Lung (tissue), 12 donors: ENCODE measurements around the gene TIMM10. TPM values are rescaled to one million over a fixed set of nuclear protein-coding genes. Genes with fewer than 3 reads are reported as not detected.

Experiments
- ATAC-seq: fragments of 200-7000 bp; cut with Tn5 transposase; one replicate; pipeline ENCODE4 v1.9.1; 2020; ENCODE audit warnings: moderate number of reproducible peaks; ENCODE audit not compliant: insufficient read depth, low FRiP score
- DNase-seq, 3 donors: peaks; one replicate each; pipeline ENCODE4 v3.0.0-alpha.2; 2013 to 2017
- H3K27ac ChIP-seq, 2 donors: one replicate each; pipeline ENCODE4 v1.5.1; 2013; ENCODE audit warnings: mild to moderate bottlenecking in 2 of 2, moderate library complexity in 2 of 2, control low read depth in 1 of 2, inconsistent platforms in 1 of 2, low read depth in 1 of 2, low read length in 1 of 2
- H3K27me3 ChIP-seq, 3 donors: one replicate each; pipeline ENCODE4 v1.5.1; 2013; ENCODE audit warnings: low read length in 2 of 3; ENCODE audit not compliant: control insufficient read depth in 3 of 3, insufficient read depth in 3 of 3
- H3K36me3 ChIP-seq, 4 donors: one replicate each; pipeline ENCODE4 v1.5.1; 2013; ENCODE audit warnings: low read length in 4 of 4, mild to moderate bottlenecking in 1 of 4, moderate library complexity in 1 of 4; ENCODE audit not compliant: control insufficient read depth in 4 of 4, insufficient read depth in 4 of 4
- H3K4me1 ChIP-seq, 5 donors: one replicate each; pipeline ENCODE4 v1.5.1; 2013; ENCODE audit warnings: low read length in 5 of 5, mild to moderate bottlenecking in 2 of 5, moderate library complexity in 1 of 5; ENCODE audit not compliant: control insufficient read depth in 5 of 5, insufficient read depth in 5 of 5
- H3K4me3 ChIP-seq: one replicate; pipeline ENCODE4 v1.5.1; 2013; ENCODE audit warnings: mild to moderate bottlenecking, control low read depth, moderate library complexity
- H3K9ac ChIP-seq, 2 donors: one replicate each; pipeline ENCODE4 v1.5.1; 2013; ENCODE audit warnings: low read length in 2 of 2, control low read depth in 1 of 2; ENCODE audit not compliant: insufficient read depth in 1 of 2
- H3K9me3 ChIP-seq, 4 donors: one replicate each; pipeline ENCODE4 v1.5.1; 2013; ENCODE audit warnings: low read length in 3 of 4, mild to moderate bottlenecking in 1 of 4, moderate library complexity in 1 of 4; ENCODE audit not compliant: control insufficient read depth in 4 of 4, insufficient read depth in 3 of 4
- CTCF ChIP-seq: IDR thresholded peaks from 2 replicates; pipeline ENCODE4 v1.5.1; 2012; ENCODE audit warnings: mild to moderate bottlenecking; ENCODE audit errors: control extremely low read depth, extremely low read depth
- WGBS, 2 donors: extraction: QIAGEN DNeasy Blood & Tissue Kit; methylation state at CpG; one replicate each; pipeline ENCODE4 v1.1.7; 2013; 5-methylcytosine and 5-hydroxymethylcytosine counted together
- polyA plus RNA-seq, 2 donors: library from polyadenylated mRNA; stranded (reverse); fragments of 200-250 nt; gene quantifications; one replicate each; pipeline ENCODE4 v1.2.1, GENCODE V29; 2013
- total RNA-seq, 2 donors: library from RNA; depleted of rRNA in 1 of 2; stranded (reverse); fragments of >200 nt in 1 of 2; gene quantifications; one replicate each; pipeline ENCODE4 v1.2.1, GENCODE V29; 2014 to 2021
- donor health status: control.
- donor health status: control.
- donor health status: Bipolar disorder and iron deficiency.
- donor health status: healthy.
- donor health status: DM: yes; HTN: yes; CAD: no.

TIMM10 gene
- total and polyA plus RNA-seq, 4 donors: 10.4 to 64.7 (median 45.8) TPM

DNA sequence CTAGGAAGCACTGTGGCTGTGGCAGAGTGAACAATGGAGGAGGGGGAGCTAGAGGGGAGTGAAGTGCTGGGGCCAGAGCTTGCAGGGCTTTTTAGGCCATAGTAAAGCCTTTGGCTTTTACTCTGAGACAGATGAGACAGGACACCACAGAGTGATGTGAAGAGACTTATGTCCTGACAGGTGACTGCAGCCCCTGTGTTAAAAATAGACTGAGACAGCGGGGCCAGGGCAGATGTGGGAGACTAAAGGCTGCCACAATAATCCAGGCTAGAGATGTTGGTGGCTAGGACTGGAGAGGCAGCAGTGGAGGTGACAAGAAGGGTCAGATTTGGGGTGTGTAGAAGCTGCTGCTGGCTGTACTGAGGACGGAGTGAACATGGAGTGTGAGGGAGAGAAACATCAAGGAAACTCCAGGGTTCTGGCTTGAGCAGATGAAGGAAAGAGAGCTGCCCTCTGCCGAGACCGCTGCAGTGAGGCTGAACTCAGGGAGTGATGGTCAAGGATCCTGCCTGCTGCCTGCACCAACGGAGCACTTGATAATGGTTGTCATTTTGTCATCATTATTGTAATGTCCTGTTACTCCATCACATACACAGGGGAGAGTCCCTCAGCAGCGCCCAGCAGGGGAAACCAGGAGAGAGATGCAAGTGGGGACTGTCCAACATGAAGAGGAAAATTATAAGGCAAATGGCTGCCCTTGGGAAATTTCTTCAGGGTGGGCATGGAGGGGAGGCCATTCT lies 42.5 kb downstream of the TIMM10 start:
- TF ChIP-seq CTCF: no peak
- Histone ChIP-seq H3K4me3 (no peak overlapping the region), H3K27ac (no peak overlapping the region), H3K36me3 (peaks cover 0 to 32% (median 7%) of the 10 kb centered on the region in 4 donors), H3K9me3 (peaks cover 0 to 5% (median 0%) of the 10 kb centered on the region in 4 donors), H3K4me1 (peaks cover 0 to 5% (median 3%) of the 10 kb centered on the region in 5 donors), H3K9ac (no peak overlapping the region), H3K27me3 (peaks cover 0 to 7% (median 6%) of the 10 kb centered on the region in 3 donors)
- ATAC-seq (no peak), DNase-seq (no peak)
- WGBS, 2 donors: 71 to 85% methylated on average over 6 of the region's 6 CpGs

DNA sequence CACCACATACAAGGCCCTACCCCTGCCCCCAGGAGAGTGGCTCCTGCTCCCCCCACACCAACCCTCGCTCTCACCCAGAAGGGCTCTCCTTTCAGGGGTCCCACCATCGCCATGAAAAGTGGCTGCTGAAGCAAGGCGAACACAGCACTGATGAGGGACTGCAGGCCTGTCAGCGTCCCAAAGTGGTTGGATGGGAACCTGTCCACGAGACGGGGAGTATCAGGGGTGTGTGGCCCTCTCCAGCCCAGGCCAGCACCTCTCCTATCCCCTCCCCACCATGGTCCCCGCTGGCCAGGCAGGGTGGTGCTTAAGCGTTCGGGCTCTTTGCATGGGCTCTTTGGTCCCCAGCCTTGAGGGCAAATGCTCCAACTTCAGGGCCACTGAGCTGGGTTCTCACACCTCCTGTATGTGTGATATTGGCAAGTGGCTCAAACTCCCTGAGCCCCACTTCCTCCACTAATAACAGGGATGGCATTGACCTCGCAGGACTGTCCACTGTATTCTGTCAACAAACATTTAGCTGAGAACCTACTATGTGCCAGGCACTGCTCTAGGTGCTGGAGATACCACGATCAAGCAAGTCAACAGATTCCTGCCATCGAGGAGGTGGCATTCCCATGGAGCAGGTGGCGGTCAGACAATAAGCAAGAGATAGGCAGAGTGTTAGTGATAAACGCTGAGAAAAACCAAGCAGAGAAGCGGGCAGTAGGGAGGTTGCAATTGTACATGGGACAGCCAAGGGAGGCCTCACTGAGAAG lies 43.4 kb downstream of the TIMM10 start:
- Histone ChIP-seq H3K4me1 (peaks cover 3 to 12% (median 8%) of the 10 kb centered on the region in 5 donors), H3K9ac (no peak overlapping the region), H3K36me3 (peaks cover 0 to 32% (median 7%) of the 10 kb centered on the region in 4 donors), H3K27me3 (peaks cover 0 to 7% (median 7%) of the 10 kb centered on the region in 3 donors), H3K9me3 (peaks cover 0 to 5% (median 0%) of the 10 kb centered on the region in 4 donors), H3K4me3 (no peak overlapping the region), H3K27ac (no peak overlapping the region)
- no peak for TF ChIP-seq CTCF
- ATAC-seq (no peak), DNase-seq (no peak)
- WGBS, 2 donors: 95 to 96% methylated on average over 15 of the region's 15 CpGs

- Histone ChIP-seq H3K27ac (no peak overlapping the region), H3K9ac (no peak overlapping the region), H3K4me1 (peaks cover 4 to 14% (median 8%) of the 10 kb centered on the region in 5 donors), H3K27me3 (peaks cover 0 to 24% (median 16%) of the 10 kb centered on the region in 3 donors), H3K36me3 (peaks cover 0 to 23% (median 2%) of the 10 kb centered on the region in 4 donors), H3K4me3 (no peak overlapping the region), H3K9me3 (peaks cover 0 to 5% (median 0%) of the 10 kb centered on the region in 4 donors)
- TF ChIP-seq CTCF: no peak
- 68 to 79% methylated on average over 10 of the region's 10 CpGs for WGBS, 2 donors
- DNase-seq: no peak
- ATAC-seq: no peak
Observed at GRCh38 chr11:57485217-57485990, 45.1 kb downstream of the TIMM10 start.
